ENCODE measurements around the gene CAPZA1. TPM values are rescaled to one million over a fixed set of nuclear protein-coding genes. Genes with fewer than 3 reads are reported as not detected.
"Not testable (repeated sequence)": the region's sequence is repeated elsewhere in the genome, so short reads cannot be mapped to it uniquely, and the experiment has no call there.

CAPZA1 gene
- total RNA-seq, 1 donor from 2014 or later, result 233 TPM

GRCh38 chr1:112626193-112626592 lies 6.6 kb downstream of the CAPZA1 start:
- no peak for DNase-seq (ENCODE audit: extremely low read depth, low read depth, low spot score)

DNA sequence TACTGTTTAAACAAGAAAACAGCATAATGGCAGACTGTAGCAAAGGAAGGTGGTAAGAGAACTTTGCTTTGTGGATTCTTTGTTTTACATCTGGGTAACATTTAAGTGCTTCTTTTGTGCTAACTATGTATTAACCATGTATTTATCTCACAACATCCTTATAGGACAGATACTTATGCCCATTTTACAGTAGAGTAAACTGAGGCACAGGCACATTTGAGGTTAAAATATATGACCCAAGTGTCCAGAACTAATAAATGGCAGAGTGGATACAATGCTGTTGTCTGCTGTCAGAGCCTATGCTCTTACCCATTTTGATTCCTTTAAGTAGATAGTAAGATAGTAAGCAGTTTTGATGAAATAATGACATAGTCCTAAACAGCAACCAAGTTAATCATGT lies 7.3 kb downstream of the CAPZA1 start:
- no peak for DNase-seq (ENCODE audit: extremely low read depth, low read depth, low spot score)

DNA sequence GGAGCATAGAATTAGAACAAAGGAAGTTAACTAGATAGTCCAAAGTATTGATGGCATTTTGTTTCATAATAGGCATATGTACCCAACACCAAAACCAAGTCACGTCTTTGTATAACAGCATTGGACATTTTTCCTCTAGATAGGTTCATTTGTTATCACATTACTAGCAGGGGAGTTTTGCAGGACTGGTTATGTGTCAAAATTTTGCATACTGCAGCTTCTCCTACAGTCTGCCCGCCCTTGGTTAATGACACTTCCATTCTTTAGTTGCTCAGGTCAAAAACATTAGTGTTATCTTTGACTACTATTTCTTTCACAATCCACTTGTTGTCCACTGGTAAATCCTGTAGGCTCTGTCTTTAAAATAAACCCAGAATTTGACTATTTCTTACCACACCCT lies 8.9 kb downstream of the CAPZA1 start:
- no peak for DNase-seq (ENCODE audit: extremely low read depth, low read depth, low spot score)

GRCh38 chr1:112629256-112629655 lies 9.6 kb downstream of the CAPZA1 start:
- no peak for DNase-seq (ENCODE audit: extremely low read depth, low read depth, low spot score)

DNA sequence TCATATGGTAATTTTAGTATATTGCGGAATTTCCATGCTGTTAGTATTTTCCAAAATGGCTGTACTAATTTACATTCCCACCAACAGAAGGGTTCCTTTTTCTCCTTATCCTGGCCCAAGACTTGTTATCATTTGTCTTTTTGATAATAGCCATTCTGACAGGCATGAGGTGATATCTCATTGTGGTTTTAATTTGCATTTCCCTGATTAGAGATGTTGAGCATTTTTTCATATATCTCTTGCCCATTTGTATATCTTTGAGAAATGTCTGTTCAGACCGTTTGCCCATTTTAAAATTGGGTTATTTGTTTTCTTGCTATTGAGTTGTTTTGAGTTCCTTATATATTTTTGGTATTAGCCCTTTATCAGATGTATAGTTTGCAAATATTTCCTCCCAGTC lies 14.0 kb downstream of the CAPZA1 start:
- DNase-seq (ENCODE audit: extremely low read depth, low read depth, low spot score), result no peak

DNA sequence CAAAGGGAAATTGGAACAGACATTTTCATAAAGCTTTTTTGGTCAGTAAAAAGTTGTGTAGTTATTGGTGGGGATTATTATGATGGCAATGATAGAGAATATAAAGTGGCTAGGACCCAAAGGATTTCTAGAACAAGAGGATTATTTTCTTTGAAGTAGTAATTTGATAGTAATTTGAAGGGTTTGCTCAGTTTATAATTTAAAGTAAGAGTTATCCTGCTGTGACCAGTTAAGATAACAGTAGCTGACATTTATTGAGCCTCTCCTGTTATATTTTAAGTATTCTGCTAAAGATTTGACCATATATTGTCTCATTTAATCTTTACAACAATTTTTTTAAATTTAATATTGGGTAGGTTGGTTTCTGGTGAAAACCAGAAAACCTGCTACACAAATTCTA lies 14.7 kb downstream of the CAPZA1 start:
- no peak for DNase-seq (ENCODE audit: extremely low read depth, low read depth, low spot score)

DNA sequence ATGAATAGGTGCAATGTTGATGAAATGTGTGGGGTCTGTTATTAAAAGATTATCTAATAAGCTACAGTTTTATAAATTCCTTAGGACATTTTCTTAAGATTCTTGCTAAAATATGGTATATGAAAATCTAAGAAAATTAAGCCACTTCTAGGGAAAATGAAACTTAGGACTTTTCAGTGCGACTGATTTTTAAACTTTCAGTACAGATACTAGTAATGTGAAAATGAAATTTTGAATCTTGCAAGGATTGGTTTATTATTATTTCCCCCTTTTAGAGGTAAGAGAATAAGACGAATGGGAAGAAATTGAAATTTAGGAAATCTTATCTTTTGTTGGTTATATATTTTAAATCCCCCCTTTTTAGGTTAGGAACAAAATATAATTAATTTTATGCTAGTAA lies 16.4 kb downstream of the CAPZA1 start:
- DNase-seq (ENCODE audit: extremely low read depth, low read depth, low spot score), result no peak

DNA sequence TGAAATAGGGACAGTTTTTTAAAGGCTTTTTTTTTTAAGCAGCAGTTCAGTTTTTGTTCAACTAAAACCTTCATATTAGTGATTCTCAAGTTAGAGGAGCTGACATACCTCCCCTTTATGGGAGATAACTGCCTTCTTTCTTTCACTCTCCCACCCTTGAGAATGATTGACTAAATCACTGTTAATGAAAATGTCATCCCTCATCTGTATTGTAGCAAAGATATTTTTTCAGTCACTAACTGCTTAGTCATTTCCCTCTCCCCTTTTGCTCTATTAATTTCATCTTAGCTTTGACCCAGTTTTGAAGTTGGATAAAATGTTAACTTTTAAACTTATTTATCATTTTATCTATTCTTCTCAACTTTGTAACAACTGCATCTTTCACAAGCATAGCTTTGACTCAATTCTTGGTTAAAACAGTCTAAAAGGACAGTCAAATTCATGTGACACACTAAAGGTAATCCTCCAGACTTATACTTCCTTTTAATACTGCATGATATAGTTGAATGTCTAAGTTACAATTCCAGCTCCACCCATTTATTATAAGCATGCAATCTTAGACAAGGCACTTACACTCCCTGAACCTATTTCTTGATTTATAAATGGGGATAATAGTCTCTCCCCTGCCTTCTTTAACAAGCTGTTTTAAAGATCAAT lies 17.1 kb downstream of the CAPZA1 start:
- DNase-seq (ENCODE audit: extremely low read depth, low read depth, low spot score), result no peak

DNA sequence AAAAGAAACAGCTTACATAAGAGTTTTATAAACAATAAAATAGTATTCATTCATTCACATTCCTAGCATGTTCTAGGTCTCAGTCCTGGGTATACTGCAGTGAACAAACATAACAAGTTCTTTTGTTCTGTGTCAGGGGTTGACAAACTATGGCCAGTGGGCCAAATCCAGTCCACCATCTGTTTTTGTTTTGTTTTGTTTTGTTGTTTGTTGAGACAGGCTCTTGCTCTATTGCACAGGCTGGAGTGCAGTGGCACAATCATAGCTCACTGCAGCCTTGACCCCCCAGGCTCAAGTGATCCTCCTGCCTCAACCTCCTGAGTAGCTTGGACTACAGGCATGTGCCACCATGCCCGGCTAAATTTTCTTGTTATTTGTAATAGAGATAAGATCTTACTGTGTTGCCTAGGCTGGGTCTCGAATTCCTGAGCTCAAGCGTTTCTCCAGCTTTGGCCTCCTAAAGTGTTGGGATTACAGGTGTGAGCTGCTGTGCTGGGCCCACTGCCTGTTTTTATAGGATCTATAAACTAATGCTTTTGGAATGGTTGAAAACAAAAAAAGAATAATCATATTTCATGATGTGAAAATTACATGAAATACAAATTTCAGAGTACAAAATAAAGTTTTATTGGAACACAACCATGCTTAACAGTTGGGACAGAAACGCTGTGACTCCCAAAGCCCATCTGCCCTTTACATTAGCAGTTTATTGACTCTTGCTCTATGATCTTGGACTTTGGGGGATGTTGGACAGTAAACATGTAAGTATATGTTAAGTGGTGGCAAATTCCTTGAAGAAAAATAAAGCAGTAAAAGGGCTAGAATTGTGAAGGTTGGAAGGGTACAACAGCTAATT lies 17.9 kb downstream of the CAPZA1 start:
- DNase-seq (ENCODE audit: extremely low read depth, low read depth, low spot score), result no peak

DNA sequence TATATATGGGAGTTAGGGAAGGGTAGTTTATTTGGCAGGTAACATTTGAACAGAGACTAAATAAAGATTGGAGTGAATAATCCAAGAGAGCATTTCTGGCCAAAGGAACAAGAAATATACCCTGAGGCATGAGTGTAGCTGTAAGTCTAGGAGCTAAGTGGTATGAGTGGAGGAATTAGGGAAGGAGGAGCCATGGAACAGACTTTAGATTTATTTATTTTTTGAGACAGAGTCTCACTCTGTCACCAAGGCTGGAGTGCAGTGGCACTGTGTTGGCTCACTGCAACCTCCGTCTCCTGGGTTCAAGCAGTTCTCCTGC lies 18.4 kb downstream of the CAPZA1 start:
- no peak for DNase-seq (ENCODE audit: extremely low read depth, low read depth, low spot score)

DNA sequence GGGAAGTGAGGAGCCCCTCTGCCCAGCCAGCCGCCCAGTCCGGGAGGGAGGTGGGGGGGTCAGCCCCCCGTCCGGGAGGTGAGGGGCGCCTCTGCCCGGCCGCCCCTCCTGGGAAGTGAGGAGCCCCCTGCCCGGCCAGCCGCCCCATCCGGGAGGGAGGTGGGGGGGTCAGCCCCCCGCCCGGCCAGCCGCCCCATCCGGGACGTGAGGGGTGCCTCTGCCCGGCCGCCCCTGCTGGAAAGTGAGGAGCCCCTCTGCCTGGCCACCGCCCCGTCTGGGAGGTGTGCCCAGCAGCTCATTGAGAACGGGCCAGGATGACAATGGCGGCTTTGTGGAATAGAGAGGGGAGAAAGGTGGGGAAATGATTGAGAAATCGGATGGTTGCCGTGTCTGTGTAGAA lies 20.8 kb downstream of the CAPZA1 start:
- DNase-seq (ENCODE audit: extremely low read depth, low read depth, low spot score), result not testable (repeated sequence)

- no peak for DNase-seq (ENCODE audit: extremely low read depth, low read depth, low spot score)
Observed at GRCh38 chr1:112643080-112643479, 23.4 kb downstream of the CAPZA1 start.

DNA sequence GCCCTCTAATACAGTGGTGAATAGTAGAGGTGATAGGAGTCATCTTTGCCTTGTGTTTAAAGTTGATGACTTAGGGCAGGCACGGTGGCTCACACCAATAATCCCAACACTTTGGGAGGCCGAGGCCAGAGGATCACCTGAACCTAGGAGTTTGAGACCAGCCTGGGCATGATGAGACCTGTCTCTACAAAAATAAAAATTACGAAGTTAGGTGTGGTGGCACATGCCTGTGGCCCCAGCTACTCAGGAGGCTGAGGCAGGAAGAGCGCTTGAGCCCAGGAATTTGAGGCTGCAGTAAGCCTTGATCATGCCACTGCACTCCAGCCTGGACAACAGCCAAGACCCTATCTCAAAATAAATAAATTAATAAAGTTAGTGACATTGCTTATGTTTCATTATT lies 26.6 kb downstream of the CAPZA1 start:
- DNase-seq (ENCODE audit: extremely low read depth, low read depth, low spot score), result no peak

GRCh38 chr1:112651205-112651604 lies 31.6 kb downstream of the CAPZA1 start:
- no peak for DNase-seq (ENCODE audit: extremely low read depth, low read depth, low spot score)

GRCh38 chr1:112665857-112666256 lies 46.2 kb downstream of the CAPZA1 start:
- no peak for DNase-seq (ENCODE audit: extremely low read depth, low read depth, low spot score)

GRCh38 chr1:112666946-112667345 lies 47.3 kb downstream of the CAPZA1 start:
- DNase-seq (ENCODE audit: extremely low read depth, low read depth, low spot score), result no peak

- no peak for DNase-seq (ENCODE audit: extremely low read depth, low read depth, low spot score)
Observed at GRCh38 chr1:112672009-112672408, 52.4 kb downstream of the CAPZA1 start.

GRCh38 chr1:112672842-112673241 lies 53.2 kb downstream of the CAPZA1 start:
- no peak for DNase-seq (ENCODE audit: extremely low read depth, low read depth, low spot score)

- DNase-seq (ENCODE audit: extremely low read depth, low read depth, low spot score), result no peak
Observed at GRCh38 chr1:112673592-112674439, 54.2 kb downstream of the CAPZA1 start.

- no peak for DNase-seq (ENCODE audit: extremely low read depth, low read depth, low spot score)
Observed at GRCh38 chr1:112674440-112674985, 54.9 kb downstream of the CAPZA1 start, which contains the start of gene MOV10. MOV10 (plus strand) TSS chr1:112674659; CDS start chr1:112674913, 254 bp downstream.
